ENCODE results near the gene PODN.

- TF ChIP-seq CTCF (IDR thresholded peaks at IDR 0.05), result no peak
- no peak for TF ChIP-seq POLR2A (IDR thresholded peaks at IDR 0.05)
Measured at GRCh38 chr1:53130598-53130877, 68.5 kb downstream of the PODN start.
